Left forelimb (tissue), 1 donor: ENCODE measurements around the gene CEBPZ.

ENCODE experiments used
- DNase-seq: peaks from one replicate; pipeline ENCODE4 v3.0.0-alpha.2; 2018; ENCODE audit warnings: low spot score

Gene CEBPZ

DNA sequence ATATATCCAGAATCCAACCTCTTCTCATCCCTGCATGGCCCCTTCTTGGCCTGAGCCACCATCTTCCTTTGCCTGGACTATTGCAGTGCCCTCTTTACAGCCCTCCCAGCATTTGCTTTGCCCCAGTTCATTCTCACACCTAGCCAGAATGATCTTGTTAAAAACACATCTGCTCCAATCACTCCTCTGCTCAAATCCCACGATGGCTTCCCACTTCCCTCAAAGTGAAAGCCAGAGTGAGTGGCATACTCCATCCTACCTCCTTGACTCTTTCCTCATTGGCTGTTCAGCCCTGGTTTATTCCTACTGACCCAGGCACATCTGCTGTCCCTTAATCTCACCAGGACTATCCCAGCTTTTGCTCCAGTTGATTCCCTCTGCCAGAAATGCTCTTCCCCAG lies 57.7 kb downstream of the CEBPZ start:
- no peak for DNase-seq

DNA sequence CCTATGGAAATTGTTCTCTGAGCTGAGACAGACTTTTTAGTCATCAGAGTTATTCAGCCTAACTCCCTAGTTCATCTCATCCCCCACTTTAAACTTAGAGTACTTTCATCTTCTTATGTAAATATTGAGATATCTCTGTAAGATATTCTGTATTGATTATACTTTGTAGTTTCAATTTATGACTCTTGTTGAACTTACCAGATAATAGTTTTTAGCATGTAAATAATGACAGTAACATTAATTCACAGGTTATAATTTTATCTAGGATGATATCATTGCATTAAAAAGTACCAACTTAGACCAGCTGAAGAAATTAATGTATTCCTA lies 59.8 kb downstream of the CEBPZ start:
- no peak for DNase-seq

DNA sequence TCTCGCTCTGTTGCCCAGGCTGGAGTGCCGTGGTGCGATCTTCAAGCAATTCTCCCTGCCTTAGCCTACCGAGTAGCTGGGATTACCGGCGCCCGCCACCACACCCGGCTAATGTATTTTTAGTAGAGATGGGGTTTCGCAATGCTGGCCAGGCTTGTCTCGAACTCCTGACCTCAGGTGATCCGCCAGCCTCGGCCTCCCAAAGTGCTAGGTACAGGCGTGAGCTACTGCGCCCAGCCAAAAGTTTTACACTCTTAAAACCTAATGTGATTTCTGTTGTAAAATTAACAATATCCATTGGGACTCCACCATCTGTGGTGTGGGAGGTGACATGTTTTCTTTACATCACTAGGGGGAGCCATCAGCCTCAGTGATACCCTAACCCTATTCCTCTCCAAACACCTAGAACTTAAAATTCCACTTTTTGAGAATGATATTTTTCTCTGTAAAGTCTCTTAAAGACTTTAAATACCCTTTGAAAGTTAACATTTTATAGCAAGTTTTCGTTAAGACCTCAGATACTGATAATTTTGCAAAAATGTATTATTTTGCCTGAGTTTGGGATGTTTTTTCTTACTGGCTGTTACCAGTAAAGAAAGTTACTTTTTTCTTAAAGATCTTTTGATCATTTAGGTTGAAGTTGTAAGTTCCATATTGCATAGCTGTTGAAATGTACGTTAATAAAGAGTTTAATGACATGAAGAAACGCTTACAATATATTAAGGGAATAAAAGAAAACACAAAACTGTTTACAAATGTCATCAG lies 63.0 kb downstream of the CEBPZ start:
- DNase-seq = no peak

DNA sequence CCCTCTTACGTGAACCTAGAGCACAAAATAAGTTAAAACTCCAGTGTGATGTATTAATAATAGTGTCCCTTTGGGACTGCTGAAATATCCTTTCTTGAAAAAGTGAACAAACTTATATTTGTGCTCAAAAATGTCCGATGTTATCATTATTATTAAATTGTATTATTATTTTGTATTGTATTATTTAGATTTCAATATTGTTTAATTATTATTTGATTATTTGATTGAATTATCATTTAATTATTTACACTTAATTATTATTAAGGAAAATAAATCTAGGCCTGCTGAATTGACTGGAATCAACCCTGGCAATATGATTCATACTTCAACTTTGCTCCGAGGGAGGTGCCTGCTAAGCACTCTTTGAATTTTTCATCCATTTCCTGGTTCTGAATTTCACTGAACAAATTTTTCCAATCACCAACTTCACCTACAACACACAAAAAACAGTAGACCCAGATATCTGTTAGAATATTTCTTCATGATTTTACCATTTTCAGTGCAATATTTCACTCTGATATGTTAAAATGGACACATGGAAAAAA lies 63.7 kb downstream of the CEBPZ start:
- DNase-seq = no peak

DNA sequence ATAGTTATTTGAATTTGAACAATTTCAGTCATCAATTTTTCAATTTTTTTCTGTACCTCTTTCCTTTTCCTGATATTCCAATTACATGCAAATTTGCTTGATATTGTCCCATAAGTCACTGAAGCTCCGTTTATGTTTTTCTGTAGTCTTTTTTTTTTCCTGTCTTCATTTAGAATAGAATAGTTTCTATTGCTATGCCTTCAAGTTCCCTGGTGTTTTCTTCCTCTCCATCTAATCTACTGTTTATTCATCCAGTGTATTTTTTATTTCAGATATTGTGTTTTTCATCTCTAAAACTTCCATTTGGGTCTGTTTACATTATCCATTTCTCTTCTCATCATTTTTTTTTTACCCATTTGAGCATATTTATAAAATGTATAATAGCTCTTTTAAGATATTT lies 66.6 kb downstream of the CEBPZ start:
- no peak for DNase-seq

DNA sequence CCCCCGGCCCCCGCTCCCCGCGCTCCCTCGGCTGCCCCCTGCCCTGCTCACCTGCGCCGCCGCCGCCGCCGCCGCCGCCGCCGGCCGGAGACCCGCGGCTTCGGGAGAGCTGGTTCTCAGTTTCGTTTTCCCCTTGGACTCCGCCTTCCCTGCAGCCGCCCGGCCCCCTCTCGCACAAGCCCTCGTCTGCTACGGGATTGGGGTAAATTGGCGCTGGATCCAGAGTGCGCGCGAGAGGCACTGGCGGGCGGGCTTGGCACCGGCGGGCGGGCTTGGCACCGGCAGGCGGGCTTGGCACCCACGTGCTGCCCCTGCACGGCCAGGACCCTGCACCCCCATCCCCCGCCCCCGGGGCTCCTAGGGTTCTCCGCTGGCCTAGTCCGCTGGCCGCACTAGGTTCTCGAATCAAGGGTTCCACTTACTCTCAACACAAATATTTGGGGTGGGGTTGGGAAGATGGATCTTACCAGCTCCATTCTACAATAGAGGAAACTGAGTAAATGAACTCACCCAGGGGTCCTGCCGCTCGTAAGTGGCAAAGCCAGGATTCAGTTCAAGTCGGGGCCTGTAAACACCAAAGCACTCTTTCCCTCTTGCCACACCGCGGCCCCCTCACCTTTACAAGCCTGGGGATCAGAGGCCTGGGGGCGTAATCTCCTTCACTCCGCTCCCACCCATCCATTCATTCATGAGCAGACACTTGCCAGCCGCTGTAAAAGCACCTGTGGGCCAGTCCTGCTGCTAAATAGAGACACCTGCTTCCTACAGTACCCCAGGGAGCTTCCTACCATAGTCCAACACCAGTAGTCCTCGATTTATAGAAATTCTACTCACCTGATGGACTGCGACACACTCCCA lies 74.3 kb downstream of the CEBPZ start, which contains the start of gene EIF2AK2:
TSS of gene EIF2AK2 (minus strand) at position 124 of the 858 bp plus-strand sequence. CDS start 9,174 bp downstream, outside the sequence.
- peak; percentile 91 for DNase-seq

DNA sequence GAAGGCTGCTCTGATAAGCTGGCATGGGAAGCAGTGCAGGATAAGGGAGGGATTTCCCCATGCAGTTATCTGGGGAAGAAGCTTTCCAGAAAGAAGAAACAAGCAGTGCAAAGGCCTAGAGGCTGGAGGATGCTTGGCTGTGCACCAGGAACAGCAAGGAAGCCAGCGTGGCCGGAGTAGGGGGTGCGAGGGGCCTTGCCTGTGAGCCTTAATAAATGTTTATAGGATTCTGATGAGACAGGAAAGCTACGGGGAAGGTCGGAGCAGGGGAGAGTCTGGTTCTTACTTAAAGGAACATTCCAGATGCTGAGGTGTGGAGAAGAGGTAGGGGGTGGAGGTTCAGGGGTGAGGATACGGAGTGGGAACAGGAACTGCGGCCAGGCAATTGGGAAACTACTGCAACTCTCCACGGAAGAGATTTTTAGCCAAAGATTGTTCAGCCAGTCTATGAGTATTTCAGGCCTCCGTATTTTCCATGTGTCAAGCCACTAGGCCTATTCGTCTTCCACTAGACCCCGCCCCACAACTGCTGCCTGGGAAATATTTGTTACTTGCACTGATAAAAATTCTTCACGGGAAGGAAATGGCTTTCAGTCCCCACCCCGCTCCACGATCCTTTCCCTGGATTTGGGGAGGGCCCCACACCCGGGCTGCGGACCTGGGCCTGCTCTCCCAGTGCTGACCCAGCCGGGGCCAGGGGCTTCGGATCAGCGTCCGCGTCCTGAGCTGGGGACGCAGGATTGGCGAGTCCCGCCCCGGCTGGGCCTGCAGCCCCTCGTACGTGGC lies 75.1 kb downstream of the CEBPZ start:
- DNase-seq = peak; percentile 84

DNA sequence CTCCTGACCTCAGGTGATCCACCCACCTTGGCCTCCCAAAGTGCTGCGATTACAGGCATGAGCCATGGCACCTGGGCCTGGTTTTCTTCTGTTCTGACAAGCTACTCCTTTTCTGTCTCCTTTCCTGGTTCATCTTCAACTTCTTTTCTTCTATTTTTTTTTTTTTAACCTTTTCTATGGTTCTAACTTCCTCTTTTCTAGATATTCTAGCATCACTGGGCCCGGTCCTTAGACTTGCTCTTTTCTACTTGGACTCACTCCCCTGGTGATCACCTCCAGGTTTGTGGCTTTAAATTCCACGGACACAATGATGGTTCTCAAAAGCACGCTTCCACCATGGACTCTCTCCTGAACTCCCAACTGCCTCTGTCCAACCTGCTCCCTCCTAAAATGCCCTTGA lies 76.6 kb downstream of the CEBPZ start:
- DNase-seq = no peak

DNA sequence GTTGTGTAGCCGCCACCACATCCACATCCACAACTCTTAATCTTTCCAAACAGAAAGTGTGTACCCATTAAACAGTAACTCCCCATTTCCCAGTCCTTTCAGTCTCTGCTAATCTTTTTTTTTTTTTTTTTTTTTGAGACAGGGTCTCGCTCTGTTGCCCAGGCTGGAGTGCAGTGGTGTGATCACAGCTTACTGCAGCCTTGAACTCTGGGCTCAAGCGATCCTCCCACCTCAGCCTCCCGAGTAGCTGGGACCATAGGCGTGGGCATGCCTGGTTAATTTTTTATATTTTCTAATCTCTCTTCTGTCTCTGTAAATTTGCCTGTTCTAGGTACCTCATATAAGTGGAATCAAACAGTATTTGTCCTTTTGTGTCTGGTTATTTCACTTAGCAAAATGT lies 78.2 kb downstream of the CEBPZ start:
- DNase-seq = no peak
